ENCODE measurements around the gene SPATA17.

- TF ChIP-seq CTCF (IDR thresholded peaks at IDR 0.05), result no peak
- TF ChIP-seq POLR2A (IDR thresholded peaks at IDR 0.05), result no peak
- TF ChIP-seq EP300 (IDR thresholded peaks at IDR 0.05), result no peak
Measured at GRCh38 chr1:217770918-217771317, 139.8 kb downstream of the SPATA17 start.

Measured in stomach (tissue), 4 donors.